SK-N-MC (cell line): ENCODE measurements around the gene PLXNA4.

Experiments
- DNase-seq: peaks from one replicate; pipeline ENCODE4 v3.0.0-alpha.2; 2011; ENCODE audit warnings: low read depth, low spot score
- H3K27ac ChIP-seq: fragments of 200-600 bp; sonication (generic); 2 replicates; pipeline ENCODE4 v1.5.1; 2016; ENCODE audit warnings: mixed run types
- H3K36me3 ChIP-seq: fragments of 200-600 bp; sonication (generic); 2 replicates; pipeline ENCODE4 v1.6.1; 2017; ENCODE audit warnings: antibody characterized with exemption, low read length, mixed read lengths; ENCODE audit not compliant: insufficient read depth
- H3K4me3 ChIP-seq: fragments of 200-600 bp; sonication (generic); 2 replicates; pipeline ENCODE4 v1.5.1; 2016
- H3K9ac ChIP-seq: fragments of 200-600 bp; sonication (generic); 2 replicates; pipeline ENCODE4 v1.8.0; 2017; ENCODE audit warnings: mixed run types, mixed read lengths; ENCODE audit not compliant: insufficient read length
- H3K9me3 ChIP-seq: fragments of 200-600 bp; sonication (generic); 2 replicates; pipeline ENCODE4 v1.6.1; 2017; ENCODE audit warnings: low read depth, mild to moderate bottlenecking, antibody characterized with exemption, low read length, moderate library complexity, mixed read lengths
- EZH2 ChIP-seq: fragments of 200-600 bp; sonication (generic); IDR thresholded peaks from one replicate; pipeline ENCODE4 v1.6.1; 2017; ENCODE audit warnings: antibody characterized with exemption
- FOXP2 ChIP-seq: optimal IDR thresholded peaks from 2 replicates; pipeline ENCODE3; 2011; ENCODE audit warnings: mild to moderate bottlenecking, moderate library complexity; ENCODE audit not compliant: insufficient read depth; ENCODE audit errors: extremely low read length, control extremely low read depth
- POLR2AphosphoS5 ChIP-seq: IDR thresholded peaks from 2 replicates; pipeline ENCODE4 v1.6.1; 2012; ENCODE audit warnings: mild to moderate bottlenecking, low read depth, low read length, borderline replicate concordance

Gene PLXNA4

GRCh38 chr7:132536654-132537395 is 39.4 kb downstream of the PLXNA4 start:
- no peak for DNase-seq
- H3K9me3 ChIP-seq, result no peaks in the 10 kb centered on the region
- no peaks in the 10 kb centered on the region for H3K36me3 ChIP-seq
- TF ChIP-seq POLR2AphosphoS5, result no peak
- TF ChIP-seq FOXP2, result no peak
- TF ChIP-seq EZH2, result no peak
- H3K27ac ChIP-seq, result no peak overlapping the region
- H3K4me3 ChIP-seq, result no peak overlapping the region
- H3K9ac ChIP-seq, result no peak overlapping the region

DNA sequence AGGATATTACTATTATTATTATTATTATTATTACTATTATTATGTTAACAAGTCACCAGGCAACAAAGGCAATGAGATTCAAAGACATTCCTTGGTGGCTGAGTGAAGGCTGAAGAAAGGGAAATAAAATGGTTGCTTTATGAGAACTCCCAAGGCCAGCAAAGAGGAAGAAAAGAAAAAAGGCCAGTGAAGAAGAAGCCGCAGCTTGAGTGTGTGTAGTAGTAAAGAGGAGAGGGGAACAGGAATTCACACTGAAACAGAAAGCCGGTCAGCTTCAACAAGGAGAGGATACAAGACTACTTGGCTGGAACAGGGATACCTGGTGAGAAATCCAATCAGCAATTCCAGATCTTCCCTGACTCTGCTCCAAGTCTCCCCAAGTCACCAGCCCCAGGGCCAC is 42.4 kb downstream of the PLXNA4 start:
- H3K36me3 ChIP-seq, result no peaks in the 10 kb centered on the region
- H3K4me3 ChIP-seq, result no peak overlapping the region
- no peak for DNase-seq
- TF ChIP-seq EZH2 (no peak), POLR2AphosphoS5 (no peak), FOXP2 (no peak)
- no peak overlapping the region for H3K9ac ChIP-seq
- no peaks in the 10 kb centered on the region for H3K9me3 ChIP-seq
- no peak overlapping the region for H3K27ac ChIP-seq

- DNase-seq, result no peak
Measured at GRCh38 chr7:132532281-132532680, 44.0 kb downstream of the PLXNA4 start.

GRCh38 chr7:132531562-132531961 is 44.7 kb downstream of the PLXNA4 start:
- no peaks in the 10 kb centered on the region for H3K36me3 ChIP-seq
- no peak for DNase-seq
- no peak overlapping the region for H3K4me3 ChIP-seq
- H3K9ac ChIP-seq, result no peak overlapping the region
- no peak overlapping the region for H3K27ac ChIP-seq
- no peaks in the 10 kb centered on the region for H3K9me3 ChIP-seq
- TF ChIP-seq FOXP2 (no peak), EZH2 (no peak), POLR2AphosphoS5 (no peak)

More at GRCh38 chr7:132532281-132532680, 44.0 kb downstream of the PLXNA4 start:
- no peak overlapping the region for H3K27ac ChIP-seq
- no peak overlapping the region for H3K4me3 ChIP-seq
- H3K36me3 ChIP-seq, result no peaks in the 10 kb centered on the region
- H3K9me3 ChIP-seq, result no peaks in the 10 kb centered on the region
- no peak overlapping the region for H3K9ac ChIP-seq
- no peak for TF ChIP-seq FOXP2

GRCh38 chr7:132528695-132529094 is 47.6 kb downstream of the PLXNA4 start:
- DNase-seq, result no peak
- Histone ChIP-seq H3K4me3 (no peak overlapping the region), H3K36me3 (no peaks in the 10 kb centered on the region), H3K9ac (no peak overlapping the region), H3K9me3 (no peaks in the 10 kb centered on the region), H3K27ac (no peak overlapping the region)
- no peak for TF ChIP-seq EZH2
- no peak for TF ChIP-seq POLR2AphosphoS5
- TF ChIP-seq FOXP2, result no peak

- H3K9ac ChIP-seq, result no peak overlapping the region
- no peak overlapping the region for H3K27ac ChIP-seq
- H3K4me3 ChIP-seq, result no peak overlapping the region
- TF ChIP-seq FOXP2 (no peak), POLR2AphosphoS5 (no peak)
- no peaks in the 10 kb centered on the region for H3K36me3 ChIP-seq
- H3K9me3 ChIP-seq, result no peaks in the 10 kb centered on the region
- no peak for DNase-seq
Measured at GRCh38 chr7:132527467-132528410, 48.5 kb downstream of the PLXNA4 start.

GRCh38 chr7:132526111-132526740 is 50.0 kb downstream of the PLXNA4 start:
- Histone ChIP-seq H3K9me3 (no peaks in the 10 kb centered on the region), H3K36me3 (no peaks in the 10 kb centered on the region), H3K4me3 (no peak overlapping the region), H3K9ac (no peak overlapping the region), H3K27ac (no peak overlapping the region)
- DNase-seq, result no peak
- no peak for TF ChIP-seq FOXP2
- TF ChIP-seq EZH2, result no peak
- TF ChIP-seq POLR2AphosphoS5, result no peak

GRCh38 chr7:132521423-132521822 is 54.8 kb downstream of the PLXNA4 start:
- Histone ChIP-seq H3K9me3 (no peaks in the 10 kb centered on the region), H3K4me3 (no peak overlapping the region), H3K36me3 (no peaks in the 10 kb centered on the region), H3K27ac (no peak overlapping the region), H3K9ac (no peak overlapping the region)
- TF ChIP-seq EZH2 (no peak), POLR2AphosphoS5 (no peak), FOXP2 (no peak)
- no peak for DNase-seq
